ENCODE measurements around the gene PRSS3.
A peak's percentile ranks its signal among the peaks of the same experiment; 100 is the strongest.
"Not testable (repeated sequence)": the region's sequence is repeated elsewhere in the genome, so short reads cannot be mapped to it uniquely, and the experiment has no call there.

PRSS3 gene

DNA sequence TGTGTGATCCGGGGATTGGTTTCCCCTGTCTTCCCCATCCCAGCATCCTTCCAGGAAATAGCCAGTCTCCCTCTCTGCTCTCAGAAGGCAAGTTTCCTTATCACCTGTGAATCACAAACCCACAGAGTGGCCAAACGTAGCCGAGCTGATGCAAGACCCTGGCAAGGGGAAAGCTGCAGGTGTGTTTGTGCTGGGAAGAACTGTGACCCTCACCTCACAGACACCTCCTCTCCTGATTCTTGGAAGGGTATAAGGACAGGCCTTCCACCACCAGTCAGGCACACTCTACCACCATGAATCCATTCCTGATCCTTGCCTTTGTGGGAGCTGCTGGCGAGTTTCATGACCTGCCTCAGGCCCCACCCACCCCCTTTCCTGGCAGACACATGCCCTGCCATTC is at the start of gene PRSS3:
Gene PRSS3 (plus strand): TSS at position 281 of the 400 bp plus-strand sequence. CDS start 13 bp downstream, at position 294.
- DNase-seq = no peak

DNA sequence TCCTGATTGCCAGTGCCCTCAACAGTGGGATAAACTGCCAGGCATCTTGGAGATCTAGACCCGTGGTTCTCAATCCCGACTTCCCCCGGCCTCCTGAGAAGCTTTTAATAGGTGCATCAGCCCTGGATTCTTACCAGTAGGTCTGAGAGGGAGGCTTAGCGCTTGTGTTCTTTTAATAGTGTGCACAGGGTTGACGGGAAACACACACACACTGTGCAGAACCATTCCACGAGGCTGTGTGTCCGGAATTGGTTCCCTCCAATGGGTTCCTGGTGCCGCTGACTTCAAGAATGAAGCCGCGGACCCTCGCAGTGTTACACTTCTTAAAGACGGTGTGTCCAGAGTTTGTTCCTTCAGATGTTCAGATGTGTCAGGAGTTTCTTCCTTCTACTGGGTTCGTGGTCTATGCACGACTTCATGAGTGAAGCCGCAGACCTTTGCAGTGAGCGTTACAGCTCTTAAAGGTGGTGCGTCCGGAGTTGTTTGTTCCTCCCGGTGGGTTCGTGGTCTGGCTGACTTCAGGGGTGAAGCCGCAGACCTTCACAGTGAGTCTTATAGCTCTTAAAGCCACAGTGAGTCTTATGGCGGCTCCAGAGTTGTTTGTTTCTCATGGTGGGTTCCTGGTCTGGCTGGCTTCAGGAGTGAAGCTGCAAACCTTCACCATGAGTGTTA is 46.6 kb upstream of the PRSS3 start:
- no peak for DNase-seq

DNA sequence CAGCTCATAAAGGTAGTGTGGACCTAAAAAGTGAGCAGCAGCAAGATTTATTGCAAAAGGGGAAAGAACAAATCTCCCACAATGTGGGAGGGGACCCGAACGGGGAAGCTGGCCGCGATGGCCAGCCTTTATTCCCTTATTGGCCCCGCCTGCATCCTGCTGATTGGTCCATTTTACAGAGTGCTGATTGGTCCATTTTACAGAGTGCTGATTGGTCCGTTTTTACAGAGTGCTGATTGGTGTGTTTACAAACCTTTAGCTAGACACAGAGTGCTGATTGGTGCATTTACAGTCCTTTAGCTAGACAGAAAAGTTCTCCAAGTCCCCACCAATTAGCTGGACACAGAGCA is 46.1 kb upstream of the PRSS3 start:
- not testable (repeated sequence) for DNase-seq

- DNase-seq = peak in 1 of 2 experiments; percentile 43
These were observed 45.0 kb upstream of the PRSS3 start for GRCh38 chr9:33750307-33750838.

DNA sequence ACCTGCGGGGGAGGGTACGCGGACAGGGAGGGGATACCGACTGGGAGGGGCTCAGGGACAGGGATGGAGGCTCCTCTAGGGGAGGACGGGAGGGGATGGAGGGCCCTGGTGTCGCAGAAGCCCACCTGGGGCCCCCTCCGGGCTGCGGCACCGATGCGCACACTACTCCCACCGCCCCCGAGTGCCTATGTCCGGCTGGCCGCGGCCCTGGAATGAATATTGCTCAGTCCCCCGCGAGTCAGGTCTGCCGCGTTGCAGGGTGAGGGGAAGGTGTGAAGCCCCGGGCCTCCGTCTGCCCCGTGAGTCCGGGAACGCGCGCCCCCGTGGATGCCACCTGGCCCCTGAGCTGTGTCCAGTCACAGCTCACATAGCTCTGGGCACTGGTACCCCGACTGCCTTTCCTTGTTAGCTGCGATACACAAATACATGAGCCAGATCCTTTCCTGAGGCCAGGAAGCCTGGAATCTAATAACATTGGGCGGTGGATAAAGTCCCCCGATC is 44.5 kb upstream of the PRSS3 start:
- DNase-seq = peak in 1 of 2 experiments; percentile 11

DNA sequence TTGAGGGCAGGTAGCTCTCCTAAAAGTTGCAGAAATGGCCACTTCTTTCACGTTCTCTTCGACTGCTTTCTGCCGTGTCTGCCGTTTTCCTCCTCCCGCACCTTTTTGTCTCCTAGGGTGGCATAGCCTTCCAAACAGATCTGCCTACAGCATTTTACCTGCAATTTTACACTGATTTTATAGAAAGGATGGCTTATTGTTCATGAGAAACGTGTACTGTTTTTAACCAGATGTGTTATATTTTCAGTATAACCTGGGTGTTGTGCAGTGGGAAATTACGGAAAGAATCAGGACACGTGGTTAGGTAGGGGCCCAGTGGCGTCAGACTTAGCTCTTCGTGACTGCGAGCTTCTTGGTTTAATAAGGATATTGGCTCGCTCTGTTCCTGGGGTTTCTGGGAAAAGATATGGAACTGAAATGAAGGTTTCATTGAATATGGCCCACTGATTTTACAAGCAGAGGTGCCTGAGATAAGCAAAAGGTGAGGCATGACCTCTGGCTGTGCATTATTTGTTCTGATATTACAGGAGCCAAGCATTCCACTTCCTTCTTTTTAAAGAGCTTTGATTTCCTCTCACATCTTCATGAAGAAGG is 43.7 kb upstream of the PRSS3 start:
- DNase-seq = peak in 1 of 2 experiments; percentile 13

DNA sequence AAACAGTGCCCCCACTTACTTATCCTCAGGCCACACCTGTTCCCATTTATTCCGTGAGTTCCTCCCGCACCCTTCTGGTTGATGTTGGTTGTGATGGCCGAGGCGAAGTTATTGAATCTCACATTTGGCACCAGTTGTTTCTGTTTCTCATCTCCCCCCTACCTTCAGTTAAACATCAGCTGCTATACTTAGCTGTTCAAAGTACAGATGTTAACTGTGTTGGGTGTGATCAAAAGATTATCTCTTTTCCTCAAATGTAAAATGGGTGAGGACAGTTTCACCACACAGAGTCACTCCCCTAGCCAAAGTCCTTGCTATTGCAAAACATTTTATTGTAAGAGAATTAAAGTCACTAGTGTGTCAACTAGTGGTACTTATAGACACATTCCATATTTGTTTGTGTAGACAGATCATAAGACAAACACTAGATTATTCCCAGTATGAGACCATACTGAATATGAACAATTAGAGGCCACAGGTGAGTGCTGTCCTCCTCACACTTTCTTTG is 43.2 kb upstream of the PRSS3 start:
- no peak for DNase-seq

- not testable (repeated sequence) for DNase-seq
These were observed 42.6 kb upstream of the PRSS3 start for GRCh38 chr9:33752789-33753188.

DNA sequence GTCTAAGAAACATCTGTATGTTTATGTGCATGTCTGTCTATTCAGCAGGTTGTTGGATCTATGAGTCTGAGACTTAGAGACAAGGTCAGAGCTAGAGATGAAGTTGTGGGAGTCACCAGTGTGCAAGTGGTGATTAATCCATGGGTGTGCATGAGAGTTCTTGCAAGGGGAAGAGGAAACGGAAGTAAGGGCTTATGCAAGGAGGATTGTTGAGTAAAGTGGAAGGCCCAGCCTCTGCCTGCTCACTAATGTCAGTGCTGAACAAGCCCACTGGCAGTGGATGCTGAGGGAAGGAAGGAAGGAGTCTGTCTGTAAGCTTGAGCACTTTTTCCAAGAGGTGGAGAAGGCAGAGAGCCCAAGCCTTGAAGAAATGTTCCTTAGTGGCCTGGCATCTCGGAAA is 35.7 kb upstream of the PRSS3 start:
- DNase-seq = not testable (repeated sequence)

DNA sequence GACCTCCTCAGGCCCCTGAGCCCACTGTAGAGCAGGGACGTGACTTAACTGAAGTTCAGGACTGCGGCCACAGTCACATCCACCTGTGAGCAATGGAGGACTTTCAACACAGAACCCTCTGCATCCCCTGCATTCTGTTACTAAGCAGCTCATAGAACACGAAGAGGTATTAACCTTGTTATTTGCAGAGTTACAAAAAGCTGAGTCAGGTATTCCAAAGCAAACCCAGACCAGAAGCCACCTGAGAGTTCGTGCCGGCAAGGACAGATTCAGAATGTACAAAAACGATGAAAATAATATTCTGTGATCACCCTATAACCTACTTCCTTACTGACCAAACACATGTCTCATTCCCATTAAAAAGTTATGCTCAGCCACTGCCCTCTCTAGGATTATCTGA is 33.0 kb upstream of the PRSS3 start:
- DNase-seq = no peak

- not testable (repeated sequence) for DNase-seq
These were observed 31.7 kb upstream of the PRSS3 start for GRCh38 chr9:33763709-33764108.

GRCh38 chr9:33765411-33765810 is 29.9 kb upstream of the PRSS3 start:
- no peak for DNase-seq

DNA sequence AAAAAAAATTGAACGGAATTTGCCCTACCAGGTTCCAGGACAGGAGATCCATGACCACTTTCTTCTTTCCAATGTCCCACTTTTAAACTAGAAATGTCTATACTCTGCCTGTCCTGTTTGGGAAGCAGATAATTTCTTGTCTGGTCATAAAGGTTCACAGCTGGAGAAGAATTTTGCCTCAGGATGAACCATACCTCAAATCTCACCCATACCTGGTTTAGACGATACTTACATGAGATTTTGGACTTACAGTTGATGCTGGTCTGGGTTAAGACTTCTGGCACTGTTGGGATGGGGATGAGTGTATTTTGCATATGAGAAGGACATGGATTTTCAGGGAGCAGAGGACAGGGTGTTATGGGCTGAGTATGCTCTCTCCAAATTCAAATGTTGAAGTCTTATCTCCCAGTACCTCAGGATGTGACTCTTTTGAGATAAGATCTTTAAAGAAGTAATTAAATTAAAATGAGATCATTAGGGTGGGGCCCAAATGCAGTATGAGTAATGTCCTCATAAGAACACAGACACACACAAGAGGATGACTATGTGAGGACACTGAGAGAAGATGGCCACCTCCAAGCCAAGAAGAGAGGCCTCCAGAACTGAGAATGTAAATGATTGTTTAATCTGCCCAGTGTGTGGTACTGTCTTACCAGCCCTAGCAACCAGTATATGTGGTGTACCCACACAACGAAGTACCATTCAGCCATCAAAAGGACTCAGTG is 25.0 kb upstream of the PRSS3 start:
- DNase-seq = not testable (repeated sequence)

DNA sequence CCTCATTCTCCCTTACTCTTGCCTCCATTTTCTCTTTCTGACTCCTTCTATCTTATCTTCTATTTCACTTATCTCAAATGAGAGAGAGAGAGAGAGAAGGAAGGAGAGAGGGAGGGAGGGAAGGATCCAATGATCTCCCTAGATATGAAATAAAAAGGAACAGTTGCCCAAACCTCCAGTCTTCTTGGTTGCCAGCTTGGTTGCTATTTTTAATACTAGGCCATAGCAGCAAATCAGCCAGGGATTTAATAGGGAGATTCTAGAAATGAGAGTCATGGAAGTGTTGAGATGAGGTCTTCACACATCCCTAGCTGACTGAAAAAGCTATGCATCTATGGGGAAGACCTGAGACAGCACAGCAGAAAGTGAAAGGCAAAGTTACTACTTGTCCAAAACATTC is 22.2 kb upstream of the PRSS3 start:
- not testable (repeated sequence) for DNase-seq

DNA sequence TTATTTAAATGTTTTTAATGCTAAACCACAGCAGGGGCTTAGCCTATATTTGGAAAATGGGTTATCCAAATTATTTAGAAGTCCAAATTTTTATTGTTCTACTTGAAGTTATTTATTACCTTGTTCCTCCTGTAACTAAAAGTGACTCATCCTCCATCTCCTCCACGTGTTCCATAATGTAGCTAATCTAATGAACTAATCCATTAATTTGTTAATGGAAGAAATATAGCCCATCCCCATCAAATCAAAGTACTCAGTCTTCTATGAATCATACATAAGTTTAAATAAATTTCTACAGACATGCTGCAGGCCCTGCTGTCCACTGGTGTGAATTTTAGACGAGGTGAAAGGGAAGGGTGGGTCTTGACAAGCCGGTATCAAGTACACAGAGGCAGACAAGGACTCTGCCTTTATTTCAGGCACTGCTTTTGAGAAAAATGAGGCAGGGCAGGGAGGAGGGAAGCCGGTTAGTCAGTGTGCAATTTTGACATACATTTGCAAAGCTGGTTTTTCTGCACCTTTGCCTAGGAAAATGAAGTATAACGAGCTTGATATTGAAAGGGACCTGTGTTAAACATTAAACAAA is 21.2 kb upstream of the PRSS3 start:
- DNase-seq = not testable (repeated sequence)

DNA sequence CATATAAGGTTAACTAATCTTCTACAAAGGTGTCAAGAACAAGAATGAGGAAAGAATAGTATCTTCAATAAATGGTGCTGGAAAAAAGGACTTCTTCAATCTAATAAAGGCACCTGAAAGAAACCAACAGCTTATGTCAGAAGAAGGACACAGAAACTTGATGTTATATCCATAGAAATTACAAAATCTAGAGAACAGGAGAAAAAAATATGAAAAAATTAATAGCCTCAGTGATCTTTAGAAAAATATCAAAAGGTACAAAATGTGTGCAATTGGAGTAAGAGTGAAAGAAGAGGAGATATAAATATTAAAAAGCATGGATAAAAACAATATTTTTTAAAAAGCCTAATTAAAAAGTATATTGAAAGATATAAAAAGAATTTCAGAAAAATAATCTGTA is 18.8 kb upstream of the PRSS3 start:
- no peak for DNase-seq

- DNase-seq = peak in 1 of 2 experiments; percentile 69
These were observed 16.5 kb upstream of the PRSS3 start for GRCh38 chr9:33778700-33779351.

- DNase-seq = no peak
These were observed 15.1 kb upstream of the PRSS3 start for GRCh38 chr9:33780276-33780675.

GRCh38 chr9:33781736-33782135 is 13.6 kb upstream of the PRSS3 start:
- no peak for DNase-seq

GRCh38 chr9:33782395-33783152 is 12.8 kb upstream of the PRSS3 start:
- DNase-seq = no peak

DNA sequence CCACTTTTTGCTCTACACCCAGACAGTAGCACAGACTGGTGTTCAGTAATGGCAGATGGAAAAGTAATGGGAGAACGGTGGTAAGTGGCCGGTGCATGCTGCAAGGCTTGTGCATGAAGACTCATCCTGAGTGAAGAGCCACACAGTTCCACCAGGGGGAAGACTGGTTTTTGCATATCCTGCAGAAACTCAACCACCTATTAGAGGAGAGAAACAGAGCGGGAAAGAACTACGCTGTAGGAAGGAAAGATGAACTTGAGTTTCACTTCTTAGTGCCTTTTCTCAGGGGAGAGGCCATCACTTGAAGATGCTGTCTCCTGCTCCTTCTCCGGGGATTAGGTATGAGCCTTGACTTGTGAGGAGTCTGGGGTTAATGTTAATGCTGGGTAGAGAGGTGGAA is 9.4 kb upstream of the PRSS3 start:
- no peak for DNase-seq

GRCh38 chr9:33786681-33787080 is 8.7 kb upstream of the PRSS3 start:
- no peak for DNase-seq
